ENCODE data around the gene FRMD8. TPM values are rescaled to one million over a fixed set of nuclear protein-coding genes. Genes with fewer than 3 reads are reported as not detected.

Gene FRMD8
- total RNA-seq, 1 experiment from 2014 or later, result 22.7 TPM

GRCh38 chr11:65338676-65339075, 47.8 kb upstream of the FRMD8 start:
- no peak overlapping the region for H4K5ac ChIP-seq (ENCODE audit: insufficient read length, low read depth, low read length)
- H3K27me3 ChIP-seq (ENCODE audit: insufficient read depth, low read length), result no peaks in the 10 kb centered on the region
- no peak for DNase-seq
- no peak overlapping the region for H3K4ac ChIP-seq (ENCODE audit: low read depth, low read length)
- 0 out of 2 replicates have a peak, but pooled peaks cover 2% of the 10 kb centered on the region for H3K4me1 ChIP-seq (ENCODE audit: insufficient read depth, low read length)
- H3K27me3 Mint-ChIP-seq (ENCODE audit: low read depth), result no peaks in the 10 kb centered on the region
- H3K9ac ChIP-seq (ENCODE audit: extremely low read depth, insufficient read length, low read length), result no peak overlapping the region
- H3K23me2 ChIP-seq (ENCODE audit: insufficient read length, low read depth, low read length, poor library complexity, severe bottlenecking), result peaks cover 4% of the 10 kb centered on the region
- H3K4me3 Mint-ChIP-seq, result no peak overlapping the region
- peaks cover 5% of the 10 kb centered on the region for H3K79me1 ChIP-seq (ENCODE audit: insufficient read depth, low read depth, low read length, poor library complexity, severe bottlenecking)
- no peak overlapping the region for H2BK15ac ChIP-seq (ENCODE audit: low read depth, low read length)
- no peak overlapping the region for H2BK12ac ChIP-seq (ENCODE audit: insufficient read length, low read depth, low read length)
- H3K79me2 ChIP-seq (ENCODE audit: insufficient read depth, low read length), result peaks cover 19% of the 10 kb centered on the region; the same call in 1 of the 2 replicates
- H2AFZ ChIP-seq (ENCODE audit: low read length), result no peak overlapping the region
- no peak overlapping the region for H3K27ac ChIP-seq (ENCODE audit: insufficient read length, low read depth, low read length)
- H3K14ac ChIP-seq (ENCODE audit: insufficient read depth, low read length), result no peak overlapping the region
- WGBS (ENCODE audit: extremely low coverage, insufficient read length, low lambda C conversion rate), result no CpG with 5 or more reads among the region's 7 CpGs
- no peak overlapping the region for H4K91ac ChIP-seq (ENCODE audit: insufficient read length, low read depth, low read length)
- no peaks in the 10 kb centered on the region for H3K9me3 ChIP-seq (ENCODE audit: control insufficient read depth, low read depth, low read length)
- no peaks in the 10 kb centered on the region; a peak in 1 of 5 replicates for H3K9me3 Mint-ChIP-seq
- H3K18ac ChIP-seq (ENCODE audit: insufficient read length, low read depth, low read length), result no peak overlapping the region
- H4K8ac ChIP-seq (replicated peaks; ENCODE audit: insufficient read length, low read depth, low read length), result no peak overlapping the region
- H2BK5ac ChIP-seq (ENCODE audit: insufficient read length, low read length), result no peak overlapping the region
- H3K56ac ChIP-seq (ENCODE audit: insufficient read length, low read depth, low read length), result no peak overlapping the region
- H3K36me3 Mint-ChIP-seq (ENCODE audit: insufficient read depth in 1 of 3, low read depth in 3 of 3), result peaks cover 21 to 53% (median 48%) of the 10 kb centered on the region in 3 experiments; a peak in 6 of 7 replicates
- H3K4me2 ChIP-seq (ENCODE audit: insufficient read depth, insufficient read length, low read length), result no peak overlapping the region
- H2BK20ac ChIP-seq (ENCODE audit: low read depth, low read length, poor library complexity, severe bottlenecking), result no peak overlapping the region
- no peak overlapping the region for H2BK120ac ChIP-seq (ENCODE audit: low read depth, low read length, poor library complexity, severe bottlenecking)
- TF ChIP-seq, protein P1, sequence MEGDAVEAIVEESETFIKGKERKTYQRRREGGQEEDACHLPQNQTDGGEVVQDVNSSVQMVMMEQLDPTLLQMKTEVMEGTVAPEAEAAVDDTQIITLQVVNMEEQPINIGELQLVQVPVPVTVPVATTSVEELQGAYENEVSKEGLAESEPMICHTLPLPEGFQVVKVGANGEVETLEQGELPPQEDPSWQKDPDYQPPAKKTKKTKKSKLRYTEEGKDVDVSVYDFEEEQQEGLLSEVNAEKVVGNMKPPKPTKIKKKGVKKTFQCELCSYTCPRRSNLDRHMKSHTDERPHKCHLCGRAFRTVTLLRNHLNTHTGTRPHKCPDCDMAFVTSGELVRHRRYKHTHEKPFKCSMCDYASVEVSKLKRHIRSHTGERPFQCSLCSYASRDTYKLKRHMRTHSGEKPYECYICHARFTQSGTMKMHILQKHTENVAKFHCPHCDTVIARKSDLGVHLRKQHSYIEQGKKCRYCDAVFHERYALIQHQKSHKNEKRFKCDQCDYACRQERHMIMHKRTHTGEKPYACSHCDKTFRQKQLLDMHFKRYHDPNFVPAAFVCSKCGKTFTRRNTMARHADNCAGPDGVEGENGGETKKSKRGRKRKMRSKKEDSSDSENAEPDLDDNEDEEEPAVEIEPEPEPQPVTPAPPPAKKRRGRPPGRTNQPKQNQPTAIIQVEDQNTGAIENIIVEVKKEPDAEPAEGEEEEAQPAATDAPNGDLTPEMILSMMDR (conservative IDR thresholded peaks at IDR 0.05), result no peak
- H2AK5ac ChIP-seq (ENCODE audit: insufficient read length, low read length), result no peak overlapping the region
- no peak overlapping the region for H3K23ac ChIP-seq (ENCODE audit: insufficient read length, low read depth, low read length)
- H3T11ph ChIP-seq (ENCODE audit: low read length), result no peak overlapping the region
- no peaks in the 10 kb centered on the region for H4K20me1 ChIP-seq (ENCODE audit: control insufficient read depth, insufficient read depth, insufficient read length)
- peaks cover 13 to 15% of the 10 kb centered on the region in 2 experiments for H3K4me1 Mint-ChIP-seq
- H3K27ac Mint-ChIP-seq, result no peak overlapping the region; a peak in 2 of 7 replicates

Measured in H9 (cell line).